Measurements from ENCODE around the gene RMND5A.

RMND5A gene

GRCh38 chr2:86719637-86720539 lies at the start of gene RMND5A:
RMND5A (plus strand) TSS chr2:86720291; CDS start chr2:86720668, 377 bp downstream.
- peak within 1 kb of the TSS; percentile 44 for H3K27ac ChIP-seq

- TF ChIP-seq CTCF (conservative IDR thresholded peaks at IDR 0.05), result no peak
- peak overlapping the region; percentile 72 for H3K27ac ChIP-seq
Measured at GRCh38 chr2:86671337-86671981, 48.6 kb upstream of the RMND5A start.

GRCh38 chr2:86672027-86672545 lies 48.0 kb upstream of the RMND5A start:
- no peak for TF ChIP-seq CTCF (conservative IDR thresholded peaks at IDR 0.05)
- H3K27ac ChIP-seq, result peak overlapping the region; percentile 72

GRCh38 chr2:86673011-86673410 lies 47.1 kb upstream of the RMND5A start:
- peak overlapping the region; percentile 72; the same call in 1 of the 2 replicates for H3K27ac ChIP-seq
- no peak for TF ChIP-seq CTCF (conservative IDR thresholded peaks at IDR 0.05)

- H3K27ac ChIP-seq, result peak overlapping the region; percentile 72
- TF ChIP-seq CTCF (conservative IDR thresholded peaks at IDR 0.05), result no peak
Measured at GRCh38 chr2:86673986-86674670, 46.0 kb upstream of the RMND5A start.

GRCh38 chr2:86675104-86675503 lies 45.0 kb upstream of the RMND5A start:
- no peak for TF ChIP-seq CTCF (conservative IDR thresholded peaks at IDR 0.05)
- peak overlapping the region; percentile 72 for H3K27ac ChIP-seq

GRCh38 chr2:86675511-86676015 lies 44.5 kb upstream of the RMND5A start:
- TF ChIP-seq CTCF (conservative IDR thresholded peaks at IDR 0.05), result peak; percentile 43; the same call in 1 of the 2 replicates
- peak overlapping the region; percentile 72 for H3K27ac ChIP-seq

Data from VCaP (cell line).